Breast epithelium (tissue), 3 donors: Measurements from ENCODE around the gene RNF149.
"Not testable (repeated sequence)": the region's sequence is repeated elsewhere in the genome, so short reads cannot be mapped to it uniquely, and the experiment has no call there.

ENCODE experiments used
- POLR2AphosphoS5 ChIP-seq, 3 donors: sonication (generic); formaldehyde crosslinking; IDR thresholded peaks; one replicate each; pipeline ENCODE4 v1.6.1; 2017; ENCODE audit warnings: antibody characterized with exemption in 3 of 3
- TF ChIP-seq, protein P1 (sequence below), 3 donors: fragments of 450-650 bp; IDR thresholded peaks; one replicate each; pipeline ENCODE4 v1.5.1; 2016 to 2017; ENCODE audit warnings: antibody characterized with exemption in 3 of 3, mild to moderate bottlenecking in 3 of 3, moderate library complexity in 3 of 3

DNA sequence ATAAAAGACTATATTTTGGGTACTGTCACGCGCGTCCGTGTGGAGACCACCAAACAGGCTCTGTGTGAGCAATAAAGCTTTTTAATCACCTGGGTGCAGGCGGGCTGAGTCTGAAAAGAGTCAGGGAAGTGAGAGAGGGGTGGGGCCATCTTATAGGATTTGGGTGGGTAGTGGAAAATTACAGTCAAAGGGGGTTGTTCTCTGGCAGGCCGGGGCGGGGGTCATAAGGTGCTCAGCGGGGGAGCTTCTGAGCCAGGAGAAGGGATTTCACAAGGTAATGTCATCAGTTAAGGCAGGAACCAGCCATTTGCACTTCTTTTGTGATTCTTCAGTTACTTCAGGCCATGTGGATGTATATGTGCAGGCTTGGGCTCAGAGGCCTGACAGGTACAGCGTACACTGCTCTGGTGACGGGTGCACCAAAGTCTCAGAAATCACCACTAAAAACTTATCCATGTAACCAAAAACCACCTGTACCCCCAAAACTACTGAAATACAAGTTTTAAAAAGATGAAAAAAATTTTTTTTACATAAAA lies 57.2 kb downstream of the RNF149 start:
- TF ChIP-seq, protein P1, sequence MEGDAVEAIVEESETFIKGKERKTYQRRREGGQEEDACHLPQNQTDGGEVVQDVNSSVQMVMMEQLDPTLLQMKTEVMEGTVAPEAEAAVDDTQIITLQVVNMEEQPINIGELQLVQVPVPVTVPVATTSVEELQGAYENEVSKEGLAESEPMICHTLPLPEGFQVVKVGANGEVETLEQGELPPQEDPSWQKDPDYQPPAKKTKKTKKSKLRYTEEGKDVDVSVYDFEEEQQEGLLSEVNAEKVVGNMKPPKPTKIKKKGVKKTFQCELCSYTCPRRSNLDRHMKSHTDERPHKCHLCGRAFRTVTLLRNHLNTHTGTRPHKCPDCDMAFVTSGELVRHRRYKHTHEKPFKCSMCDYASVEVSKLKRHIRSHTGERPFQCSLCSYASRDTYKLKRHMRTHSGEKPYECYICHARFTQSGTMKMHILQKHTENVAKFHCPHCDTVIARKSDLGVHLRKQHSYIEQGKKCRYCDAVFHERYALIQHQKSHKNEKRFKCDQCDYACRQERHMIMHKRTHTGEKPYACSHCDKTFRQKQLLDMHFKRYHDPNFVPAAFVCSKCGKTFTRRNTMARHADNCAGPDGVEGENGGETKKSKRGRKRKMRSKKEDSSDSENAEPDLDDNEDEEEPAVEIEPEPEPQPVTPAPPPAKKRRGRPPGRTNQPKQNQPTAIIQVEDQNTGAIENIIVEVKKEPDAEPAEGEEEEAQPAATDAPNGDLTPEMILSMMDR (IDR thresholded peaks at IDR 0.05), result not testable (repeated sequence)
- not testable (repeated sequence) for TF ChIP-seq POLR2AphosphoS5 (IDR thresholded peaks at IDR 0.05)
